Stimulated activated CD4-positive, alpha-beta T cell treated with anti-CD3 and anti-CD28 coated beads, TNF-alpha, amount 100 ng/mL, for 4 hours (primary cell): ENCODE results near the gene RAB6A.
"Not testable (repeated sequence)": the region's sequence is repeated elsewhere in the genome, so short reads cannot be mapped to it uniquely, and the experiment has no call there.

Experiments
- DNase-seq, 3 experiments: peaks; one replicate each; pipeline ENCODE4 v3.0.0-alpha.2; 2020; ENCODE audit warnings: low read depth in 3 of 3

The RAB6A gene

DNA sequence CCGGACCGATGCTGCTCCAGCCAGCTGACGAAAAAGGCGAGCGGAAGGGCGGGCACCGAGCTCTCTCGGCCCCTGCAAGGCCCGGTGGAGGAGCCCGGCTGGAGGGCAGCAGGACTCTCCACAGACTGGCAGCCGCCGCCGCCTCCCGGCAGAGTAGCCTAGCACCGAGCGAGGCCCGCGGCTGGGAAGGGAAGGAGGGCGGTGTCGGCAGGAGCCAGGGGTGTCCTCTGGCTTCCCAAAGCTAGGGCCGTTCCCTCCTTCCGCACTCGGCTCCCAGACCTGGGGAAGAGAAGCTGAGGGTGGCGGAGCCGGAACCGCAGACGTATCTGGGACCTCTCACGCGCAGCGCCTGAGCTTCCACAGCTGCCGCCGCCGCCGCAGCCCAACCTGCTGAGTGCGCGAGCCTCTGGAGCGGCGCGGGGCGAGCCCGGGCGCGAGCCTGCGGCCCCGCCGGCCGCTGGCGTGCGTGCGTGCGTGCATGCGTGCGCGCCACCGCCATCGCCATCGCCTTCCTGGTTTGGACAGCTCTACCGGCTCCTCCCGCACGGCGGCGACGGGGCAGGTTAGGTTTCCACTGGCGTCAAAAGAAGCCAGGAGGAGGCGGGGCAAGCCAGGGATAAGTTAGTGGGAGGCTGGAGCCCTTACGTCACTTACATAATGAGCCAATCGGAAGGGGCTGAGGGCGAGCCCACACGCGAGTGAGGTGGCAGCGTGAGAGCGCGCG lies at the start of gene RAB6A:
RAB6A (minus strand) TSS at position 396 of the 724 bp plus-strand sequence. CDS start 439 bp downstream, outside the sequence.
- DNase-seq: peak; percentile 96 to 99 (median 99)

DNA sequence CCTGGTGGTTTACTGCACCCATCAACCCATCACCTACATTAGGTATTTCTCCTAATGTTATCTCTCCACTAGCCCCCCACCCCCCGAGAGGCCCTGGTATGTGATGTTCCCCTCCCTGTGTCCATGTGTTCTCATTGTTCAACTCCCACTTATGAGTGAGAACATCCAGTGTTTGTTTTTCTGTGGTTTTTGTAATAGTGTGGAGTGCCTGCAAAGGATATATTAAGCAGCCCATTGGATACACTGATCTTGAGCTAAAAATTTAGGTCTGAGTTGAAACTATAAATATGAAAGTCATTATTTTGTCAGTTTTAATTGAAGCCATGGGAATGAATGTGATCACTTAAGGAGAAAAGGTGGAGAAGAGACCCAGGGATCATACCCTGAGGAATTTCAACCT lies 49.8 kb upstream of the RAB6A start:
- DNase-seq: no peak

- no peak for DNase-seq
Observed at GRCh38 chr11:73808052-73808451, 47.2 kb upstream of the RAB6A start.

DNA sequence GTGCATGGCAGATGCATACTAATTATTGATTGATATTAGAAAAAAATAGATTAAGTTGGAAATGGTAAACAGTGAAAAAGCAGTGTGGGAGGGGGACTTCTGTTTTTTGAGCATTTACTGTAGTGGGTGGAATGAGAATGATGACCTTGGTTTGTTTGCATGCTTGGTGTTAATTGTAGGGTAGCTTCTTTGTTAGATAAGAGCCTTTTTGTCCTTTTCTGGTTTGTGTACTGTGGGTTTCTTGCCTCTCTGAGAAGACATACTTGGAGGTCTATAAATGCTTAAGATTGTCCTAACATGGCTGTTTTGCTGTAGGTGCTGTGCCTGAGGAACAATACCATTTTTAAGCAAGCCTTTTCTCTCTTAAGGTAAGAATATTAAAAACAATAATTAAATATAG lies 43.8 kb upstream of the RAB6A start:
- DNase-seq: no peak

DNA sequence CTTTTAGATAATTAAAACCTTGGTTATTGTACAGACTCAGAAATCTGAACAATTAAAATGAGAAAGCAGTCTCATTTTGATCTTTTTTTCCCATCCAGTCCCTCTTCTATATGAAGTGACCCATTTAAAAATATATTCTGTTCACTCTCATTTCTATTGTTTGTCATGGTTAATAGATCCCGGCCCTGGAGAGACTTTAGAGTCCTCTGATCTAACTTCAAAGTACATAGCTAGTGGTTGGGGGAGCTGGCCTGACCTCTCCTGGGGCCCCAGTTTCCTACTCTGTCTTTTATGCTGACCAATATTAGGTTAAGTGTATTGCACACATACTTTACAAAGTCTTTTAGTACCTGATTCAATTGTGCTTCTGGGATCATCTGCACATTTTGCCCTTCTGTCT lies 40.3 kb upstream of the RAB6A start:
- DNase-seq: no peak

DNA sequence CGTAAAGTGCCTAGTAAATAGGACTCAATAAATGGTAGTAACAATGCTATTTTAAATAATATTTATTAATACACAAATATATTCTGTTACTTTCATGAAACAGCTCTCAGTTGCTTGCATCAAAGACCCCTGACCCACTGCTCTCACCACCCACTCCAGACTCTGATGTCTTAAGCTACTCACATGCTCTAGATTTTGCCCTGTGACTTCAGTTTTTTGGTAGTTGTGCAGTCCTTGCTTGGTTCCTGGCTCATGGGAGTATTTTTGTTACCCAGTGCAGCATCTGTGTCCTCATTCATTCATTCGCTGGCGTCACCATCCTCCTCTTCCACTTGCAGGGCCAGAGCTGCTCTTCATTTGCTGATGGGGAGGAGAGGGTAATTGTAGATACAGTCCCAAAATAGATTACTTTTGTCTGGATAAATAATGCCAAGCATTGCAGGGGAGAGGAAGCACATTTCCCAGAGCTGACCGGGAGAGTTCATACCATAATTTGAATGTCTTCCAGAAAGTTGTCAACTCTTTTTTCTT lies 39.5 kb upstream of the RAB6A start:
- DNase-seq: no peak

DNA sequence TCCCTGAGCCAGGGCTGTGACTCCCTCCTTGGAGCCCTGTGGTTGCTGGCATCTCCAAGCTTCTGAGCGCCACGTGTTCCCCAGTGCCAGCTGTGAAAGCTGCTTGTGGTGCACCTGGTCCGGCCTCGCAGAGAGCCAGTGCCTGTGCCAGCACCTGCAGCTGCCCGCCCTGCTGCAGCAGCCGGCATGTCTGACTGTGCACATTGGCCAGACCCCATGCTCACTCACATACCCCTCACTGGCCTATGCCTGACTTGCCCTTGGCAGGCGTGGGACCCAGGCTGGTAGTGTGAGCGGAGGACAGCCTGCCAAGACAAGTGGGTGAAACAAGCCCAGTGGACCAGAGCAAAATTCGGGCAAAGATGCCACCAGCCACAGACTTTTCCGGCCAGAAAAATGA lies 36.6 kb upstream of the RAB6A start:
- no peak for DNase-seq

GRCh38 chr11:73795925-73796632 lies 35.2 kb upstream of the RAB6A start:
- no peak for DNase-seq

DNA sequence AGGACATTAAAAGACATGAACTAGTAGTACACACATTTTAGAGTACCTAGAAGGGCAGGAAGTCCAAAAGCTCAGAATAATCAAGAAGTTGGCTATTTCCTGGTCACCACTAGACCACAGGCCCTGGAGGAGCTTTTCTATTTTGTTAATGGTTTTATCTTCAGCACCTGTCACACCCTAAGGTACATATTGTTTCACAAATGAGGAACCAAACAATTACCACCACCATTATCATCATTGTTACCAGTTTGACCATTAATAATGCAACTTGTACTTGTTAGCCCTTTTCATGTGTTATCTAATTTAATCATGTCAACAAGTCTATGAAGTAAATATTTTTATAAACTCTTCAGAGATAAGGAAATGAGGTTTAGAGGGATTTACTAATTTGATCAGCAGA lies 31.7 kb upstream of the RAB6A start:
- no peak for DNase-seq

DNA sequence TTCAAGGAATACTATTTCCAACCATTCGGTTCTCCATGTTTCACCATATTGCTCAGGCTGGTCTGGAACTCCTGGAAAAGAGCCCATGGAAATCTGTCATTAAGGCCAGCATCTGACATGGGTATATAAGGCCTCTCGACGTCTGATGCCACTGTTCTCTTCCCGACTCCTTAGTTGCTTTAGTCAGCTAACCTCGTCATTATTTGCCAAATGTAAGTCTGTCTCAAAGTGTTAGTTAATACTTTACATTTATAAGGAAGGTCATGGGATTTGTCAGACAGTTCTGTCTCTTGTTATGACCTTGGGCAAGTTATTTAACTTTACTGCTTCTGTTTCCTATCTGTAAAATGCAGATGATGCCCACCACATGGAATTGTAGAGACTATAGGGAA lies 28.4 kb upstream of the RAB6A start:
- DNase-seq: no peak

- peak; percentile 75 to 80 (median 76) for DNase-seq
Observed at GRCh38 chr11:73787643-73788558, 27.0 kb upstream of the RAB6A start, which contains the start of gene MRPL48. Gene MRPL48, plus strand, starts transcription at chr11:73787874. Its CDS starts 98 bp downstream, at chr11:73787972.

GRCh38 chr11:73787051-73787642 lies 26.3 kb upstream of the RAB6A start:
- no peak for DNase-seq

DNA sequence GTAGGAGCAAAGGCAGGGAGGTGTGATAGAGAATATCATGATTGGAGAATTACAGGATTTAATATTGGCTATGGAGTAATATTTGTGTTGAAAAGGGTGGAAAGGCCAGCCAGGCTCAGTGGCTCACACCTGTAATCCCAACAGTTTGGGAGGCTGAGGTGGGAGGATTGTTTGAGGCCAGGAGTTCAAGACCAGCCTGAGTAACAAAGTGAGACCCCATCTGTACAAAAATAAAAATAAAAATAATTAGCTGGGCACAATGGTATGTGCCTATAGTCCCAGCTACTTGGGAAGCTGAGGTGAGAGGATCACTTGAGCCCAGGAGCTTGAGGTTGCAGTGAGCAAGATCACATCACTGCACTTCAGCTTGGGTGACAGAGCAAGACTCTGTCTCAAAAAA lies 24.6 kb upstream of the RAB6A start:
- not testable (repeated sequence) for DNase-seq

GRCh38 chr11:73784734-73785133 lies 23.9 kb upstream of the RAB6A start:
- DNase-seq: no peak

- no peak for DNase-seq
Observed at GRCh38 chr11:73784080-73784634, 23.3 kb upstream of the RAB6A start.

DNA sequence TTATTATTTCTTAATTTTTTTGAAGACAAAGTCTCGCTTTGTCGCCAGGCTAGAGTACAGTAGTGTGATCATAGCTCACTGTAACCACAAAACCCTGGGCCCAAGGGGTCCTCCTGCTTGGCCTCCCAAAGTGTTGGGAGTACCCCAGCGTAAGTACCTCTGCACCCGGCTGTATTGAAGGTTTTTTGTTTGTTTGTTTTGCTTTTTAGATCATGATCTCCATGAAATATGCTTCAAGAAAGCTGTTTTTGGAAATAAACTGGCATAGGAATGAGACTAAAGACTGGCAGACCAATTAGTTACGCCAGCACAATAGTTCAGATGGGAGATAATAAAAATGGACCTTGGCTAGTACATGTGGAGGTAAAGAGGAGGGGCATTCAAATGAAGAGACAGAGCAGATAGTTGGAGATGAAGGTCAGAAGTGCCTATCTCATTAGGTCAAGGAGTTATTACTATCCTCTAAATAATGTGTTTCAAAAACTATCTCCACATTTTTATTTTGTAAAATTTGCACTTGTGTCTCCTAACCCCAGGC lies 22.7 kb upstream of the RAB6A start:
- no peak for DNase-seq

DNA sequence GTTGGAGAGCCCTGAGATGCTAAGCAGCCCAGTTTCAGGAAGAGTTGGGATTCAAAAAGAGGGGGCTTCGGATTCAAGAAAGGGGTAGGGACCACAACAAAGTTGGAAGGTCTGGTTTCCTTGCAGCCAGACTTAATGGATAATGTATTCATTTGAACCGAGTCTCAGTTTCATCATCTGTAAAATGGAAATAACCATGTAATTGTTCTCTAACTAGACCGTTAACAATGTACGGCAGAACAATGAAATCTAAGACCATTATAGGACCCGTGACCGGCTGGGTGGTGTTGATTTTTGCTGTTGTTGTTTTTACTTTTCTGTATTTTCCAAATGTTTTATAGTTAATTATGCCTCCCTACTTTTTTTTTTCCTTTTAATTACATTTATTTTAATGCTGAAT lies 20.4 kb upstream of the RAB6A start:
- no peak for DNase-seq

DNA sequence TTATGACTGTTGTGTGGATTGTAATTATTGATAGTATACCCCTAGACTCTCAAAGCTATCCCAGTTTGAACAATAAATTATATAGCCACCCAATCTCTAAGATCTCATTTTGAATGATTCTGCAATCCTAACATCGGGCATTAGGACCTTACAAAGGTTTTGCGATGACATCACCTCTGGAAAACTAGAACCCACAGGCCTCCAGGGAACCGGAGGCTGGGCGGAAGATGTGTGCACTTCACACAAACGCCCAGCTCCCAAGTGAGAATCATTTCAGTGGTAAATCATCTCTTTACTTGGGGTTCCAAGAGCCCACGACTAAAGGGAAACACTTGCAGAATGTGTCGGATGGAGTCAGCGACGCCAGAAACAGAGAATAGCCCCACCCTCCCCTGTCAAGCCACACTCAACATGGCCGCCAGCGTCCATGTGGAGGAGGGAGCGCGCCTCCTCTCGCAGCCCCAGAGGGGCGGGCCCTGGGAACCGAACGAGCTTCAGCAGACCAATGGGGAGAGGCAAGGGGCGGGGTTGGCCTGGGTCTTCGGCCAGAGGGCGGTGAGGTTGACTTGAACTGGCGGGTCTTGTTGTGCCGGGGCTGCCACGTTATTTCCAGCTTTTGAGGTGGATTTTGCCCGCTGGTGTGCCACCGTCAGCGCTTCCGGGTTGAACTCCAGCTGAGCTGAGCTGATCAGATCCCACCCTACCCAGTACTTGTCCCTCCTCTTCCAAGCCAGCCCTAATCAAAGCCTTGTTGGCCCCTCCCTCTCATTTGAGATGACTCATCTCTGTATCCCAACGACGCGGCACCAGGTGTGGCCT lies 18.4 kb upstream of the RAB6A start:
- peak; percentile 94 to 95 (median 95) for DNase-seq

DNA sequence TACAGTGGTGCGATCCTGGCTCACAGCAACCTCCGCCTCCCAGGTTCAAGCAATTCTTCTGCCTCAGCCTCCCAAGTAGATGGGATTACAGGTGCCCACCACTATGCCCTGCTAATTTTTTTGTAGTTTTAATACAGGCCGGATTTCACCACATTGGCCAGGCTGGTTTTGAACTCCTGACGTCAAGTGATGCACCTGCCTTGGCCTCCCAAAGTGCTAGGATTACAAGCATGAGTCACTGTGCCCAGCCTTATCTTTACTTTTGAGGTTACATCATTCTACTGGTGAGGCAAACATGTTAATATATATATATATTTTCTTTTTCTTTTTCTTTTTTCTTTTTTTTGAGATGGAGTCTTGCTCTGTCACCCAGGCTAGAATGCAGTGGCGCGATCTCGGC lies 9.9 kb upstream of the RAB6A start:
- not testable (repeated sequence) for DNase-seq

- no peak for DNase-seq
Observed at GRCh38 chr11:73766763-73767162, 5.9 kb upstream of the RAB6A start.
